Kidney (tissue), 14 donors: ENCODE results near the gene INPP5F. TPM values are rescaled to one million over a fixed set of nuclear protein-coding genes. Genes with fewer than 3 reads are reported as not detected.

ENCODE experiments used
- DNase-seq, 5 donors: peaks; one replicate each; pipeline ENCODE4 v3.0.0-alpha.2; 2013 to 2020
- FAIRE-seq: peaks from 2 replicates; lab custom pipeline; 2012; peaks lifted over from hg19 to GRCh38; lab: Jason Lieb, UNC
- H3K27ac ChIP-seq, 2 donors: one replicate each; pipeline ENCODE4 v1.7.0; 2013; ENCODE audit warnings: low read depth in 2 of 2, low read length in 2 of 2, inconsistent platforms in 1 of 2
- H3K27me3 ChIP-seq: one replicate; pipeline ENCODE4 v1.7.1; 2013; ENCODE audit warnings: low read length, inconsistent platforms; ENCODE audit not compliant: control insufficient read depth, insufficient read depth
- H3K36me3 ChIP-seq, 3 donors: one replicate each; pipeline versions ENCODE4 v1.7.0 to v1.7.1; 2013; ENCODE audit warnings: low read length in 3 of 3, control low read depth in 1 of 3, inconsistent platforms in 1 of 3; ENCODE audit not compliant: insufficient read depth in 3 of 3, control insufficient read depth in 2 of 3
- H3K4me1 ChIP-seq, 3 donors: one replicate each; pipeline versions ENCODE4 v1.7.0 to v1.7.1; 2013; ENCODE audit warnings: low read length in 3 of 3, inconsistent platforms in 1 of 3, low read depth in 1 of 3; ENCODE audit not compliant: control insufficient read depth in 2 of 3, insufficient read depth in 2 of 3
- H3K4me3 ChIP-seq, 3 donors: one replicate each; pipeline versions ENCODE4 v1.7.0 to v1.8.1; 2013; ENCODE audit warnings: low read length in 3 of 3, control low read depth in 1 of 3, inconsistent platforms in 1 of 3
- H3K9ac ChIP-seq, 3 donors: one replicate each; pipeline versions ENCODE4 v1.7.0 to v1.7.1; 2013; ENCODE audit warnings: low read length in 3 of 3, control low read depth in 1 of 3, inconsistent platforms in 1 of 3
- H3K9me3 ChIP-seq, 3 donors: one replicate each; pipeline versions ENCODE4 v1.7.0 to v1.7.1; 2013; ENCODE audit warnings: low read length in 3 of 3, control low read depth in 1 of 3, inconsistent platforms in 1 of 3; ENCODE audit not compliant: control insufficient read depth in 2 of 3, insufficient read depth in 1 of 3
- CTCF ChIP-seq: IDR thresholded peaks from 3 replicates; pipeline ENCODE4 v1.5.1; 2012; ENCODE audit warnings: mild to moderate bottlenecking, moderate library complexity, borderline replicate concordance; ENCODE audit not compliant: insufficient read depth; ENCODE audit errors: extremely low read depth
- intact Hi-C: fragments of 100-400 bp; cut with DNase I; formaldehyde crosslinking; loops from one replicate; pipeline ENCODE4 v1.11.1; 2022
- polyA plus RNA-seq: library from polyadenylated mRNA; stranded (reverse); fragments of 350-450 nt; fragmentation: Illumina TruSeq; extraction: RNeasy Lipid Tissue Mini Kit (QIAGEN cat#74804); gene quantifications from one replicate; pipeline ENCODE4 v1.2.3, GENCODE V29; 2014; ENCODE audit warnings: low read depth, low replicate concordance; ENCODE audit not compliant: insufficient read depth
- total RNA-seq: library from RNA; stranded (reverse); fragmentation: NEBNext Ultra II Directional; extraction: Animal tissue kit (Norgen Biotek cat#: 25700); gene quantifications from one replicate; pipeline ENCODE4 v1.2.1, GENCODE V29; 2021
- donor health status: control.
- donor health status: control.
- donor health status: control.
- donor health status: control.
- donor health status: control.
- donor health status: DM: yes; HTN: yes; CAD: no.
- donor health status: Normal renal cell carcinoma (clear cell type).

INPP5F gene
- total and polyA plus RNA-seq, 2 donors from 2014 or later, result 16.4 to 17.5 TPM

GRCh38 chr10:119878524-119878923, 152.7 kb downstream of the INPP5F start:
- FAIRE-seq, result no peak
- no peak for TF ChIP-seq CTCF

More at GRCh38 chr10:119878524-119878923, 152.7 kb downstream of the INPP5F start:
- no peak overlapping the region for H3K9ac ChIP-seq
- no peak overlapping the region for H3K4me3 ChIP-seq
- intact Hi-C loops, result no loop called here
- H3K9me3 ChIP-seq, result no peaks in the 10 kb centered on the region
- no peak for DNase-seq
- H3K27ac ChIP-seq, result no peak overlapping the region
- H3K27me3 ChIP-seq, result no peaks in the 10 kb centered on the region
- peaks cover 0 to 4% (median 0%) of the 10 kb centered on the region in 3 donors for H3K4me1 ChIP-seq
- H3K36me3 ChIP-seq, result no peaks in the 10 kb centered on the region

Other genes starting within 250 kb of the INPP5F start
- gene RGS10, start 183.3 kb upstream of the INPP5F start, total RNA-seq, result 19.9 TPM
- 25.4 TPM for gene RGS10, start 183.3 kb upstream of the INPP5F start, polyA plus RNA-seq
- gene TIAL1, start 129.1 kb upstream of the INPP5F start, total RNA-seq, result 88.8 TPM
- gene TIAL1, start 129.1 kb upstream of the INPP5F start, polyA plus RNA-seq, result 46.7 TPM
- gene BAG3, start 74.7 kb upstream of the INPP5F start, total RNA-seq, result 42.0 TPM
- gene BAG3, start 74.7 kb upstream of the INPP5F start, polyA plus RNA-seq, result 54.9 TPM
- 45.3 TPM for gene MCMBP, start 146.8 kb downstream of the INPP5F start, total RNA-seq
- gene MCMBP, start 146.8 kb downstream of the INPP5F start, polyA plus RNA-seq, result 21.3 TPM
- 65.2 TPM for gene SEC23IP, start 166.7 kb downstream of the INPP5F start, total RNA-seq
- 13.3 TPM for gene SEC23IP, start 166.7 kb downstream of the INPP5F start, polyA plus RNA-seq